Astrocyte (in vitro differentiated cells and primary cell): ENCODE data around the gene CSPG4.

Source experiments
- EZH2 ChIP-seq: IDR thresholded peaks from 2 replicates; pipeline ENCODE4 v1.6.1; 2012; ENCODE audit warnings: mild to moderate bottlenecking, low read length, inconsistent platforms; ENCODE audit not compliant: insufficient read depth
- TF ChIP-seq, protein P1 (sequence below): IDR thresholded peaks from 2 replicates; pipeline ENCODE4 v1.5.1; 2011; ENCODE audit warnings: low read depth, mild to moderate bottlenecking, inconsistent platforms, low read length, moderate library complexity; ENCODE audit not compliant: insufficient read depth

DNA sequence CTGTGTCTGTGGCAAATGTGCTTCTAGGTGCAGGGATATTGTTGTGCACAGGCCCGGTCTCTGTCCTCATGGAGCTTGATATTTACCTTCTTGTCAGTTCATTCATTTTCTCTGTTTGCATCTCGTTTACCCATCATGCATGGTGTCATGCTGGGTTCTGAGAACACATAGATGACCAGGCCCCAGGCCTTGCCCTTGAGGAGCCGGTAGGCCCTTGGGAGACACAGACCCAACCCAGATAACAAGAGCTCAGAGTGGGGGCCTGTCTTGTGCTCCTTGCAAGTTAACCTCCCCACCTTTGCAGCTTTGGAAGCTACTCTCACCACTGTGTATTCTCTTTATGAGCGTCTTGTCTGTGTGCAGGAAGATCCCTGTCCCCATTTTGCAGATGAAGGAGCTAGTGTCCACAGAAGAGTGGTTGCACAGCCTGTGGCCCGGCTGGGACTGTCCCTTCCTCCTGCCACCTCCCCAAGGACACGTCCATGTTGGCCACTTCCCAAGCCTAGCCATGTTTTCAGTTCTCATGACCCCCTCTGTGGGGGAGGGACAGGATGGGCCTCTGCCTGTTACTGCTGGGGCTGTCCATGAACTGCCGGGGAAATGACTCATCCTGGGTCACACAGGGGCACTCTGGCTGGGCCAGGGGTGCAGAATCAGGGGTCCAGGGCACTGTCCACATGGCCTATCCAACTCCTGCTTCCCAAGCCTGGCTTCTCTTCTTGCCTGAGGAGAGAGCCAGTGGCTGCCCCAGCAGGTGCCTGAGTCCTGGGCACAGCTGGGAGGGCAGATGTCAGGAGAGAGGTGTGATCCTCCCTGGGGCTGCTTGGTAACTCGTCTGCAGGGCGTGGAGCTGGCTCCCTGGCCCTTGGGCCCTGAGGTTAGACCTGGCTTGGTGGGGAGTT is 61.5 kb downstream of the CSPG4 start:
- TF ChIP-seq, protein P1, sequence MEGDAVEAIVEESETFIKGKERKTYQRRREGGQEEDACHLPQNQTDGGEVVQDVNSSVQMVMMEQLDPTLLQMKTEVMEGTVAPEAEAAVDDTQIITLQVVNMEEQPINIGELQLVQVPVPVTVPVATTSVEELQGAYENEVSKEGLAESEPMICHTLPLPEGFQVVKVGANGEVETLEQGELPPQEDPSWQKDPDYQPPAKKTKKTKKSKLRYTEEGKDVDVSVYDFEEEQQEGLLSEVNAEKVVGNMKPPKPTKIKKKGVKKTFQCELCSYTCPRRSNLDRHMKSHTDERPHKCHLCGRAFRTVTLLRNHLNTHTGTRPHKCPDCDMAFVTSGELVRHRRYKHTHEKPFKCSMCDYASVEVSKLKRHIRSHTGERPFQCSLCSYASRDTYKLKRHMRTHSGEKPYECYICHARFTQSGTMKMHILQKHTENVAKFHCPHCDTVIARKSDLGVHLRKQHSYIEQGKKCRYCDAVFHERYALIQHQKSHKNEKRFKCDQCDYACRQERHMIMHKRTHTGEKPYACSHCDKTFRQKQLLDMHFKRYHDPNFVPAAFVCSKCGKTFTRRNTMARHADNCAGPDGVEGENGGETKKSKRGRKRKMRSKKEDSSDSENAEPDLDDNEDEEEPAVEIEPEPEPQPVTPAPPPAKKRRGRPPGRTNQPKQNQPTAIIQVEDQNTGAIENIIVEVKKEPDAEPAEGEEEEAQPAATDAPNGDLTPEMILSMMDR = no peak
- no peak for TF ChIP-seq EZH2
